UCSD-AML1 (cell line): ENCODE measurements around the gene TPBGL.

ENCODE experiments used
- DNase-seq: peaks from one replicate; lab custom pipeline; 2025; ENCODE audit not compliant: unreplicated experiment; lab: John Stamatoyannopoulos, UW

Gene TPBGL

DNA sequence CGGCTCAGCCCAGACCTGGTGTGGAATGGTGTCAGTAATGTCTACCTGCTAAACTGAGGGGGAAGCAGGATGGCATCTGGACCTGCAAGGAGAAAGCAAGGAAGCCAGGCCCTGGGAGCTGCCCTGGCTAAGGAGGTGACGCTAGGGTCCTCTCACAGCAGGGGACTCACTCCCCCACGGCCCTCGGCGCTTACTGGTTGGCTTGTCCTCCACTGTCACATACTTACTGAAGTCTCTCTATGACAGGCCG is 48.9 kb downstream of the TPBGL start:
- no peak for DNase-seq

DNA sequence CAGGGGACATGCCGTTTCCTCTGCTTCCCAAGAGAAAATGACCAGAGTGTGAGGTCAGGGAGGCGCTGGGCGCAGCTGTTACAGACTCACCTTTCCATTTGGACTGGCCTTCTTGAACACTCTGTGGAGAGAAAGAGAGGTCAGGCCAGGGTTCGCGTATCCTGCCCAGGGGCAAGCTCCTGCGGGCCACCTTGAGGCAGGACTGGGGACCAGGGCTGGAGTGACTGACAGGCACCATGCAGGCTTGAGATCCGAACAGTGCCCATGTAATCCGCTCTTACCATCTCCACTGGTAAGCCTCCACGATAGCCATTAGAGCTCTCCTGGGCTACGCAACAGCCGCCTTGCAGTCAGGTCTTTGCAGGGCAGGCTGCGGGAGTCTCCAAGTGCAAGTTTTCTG is 49.3 kb downstream of the TPBGL start:
- no peak for DNase-seq

DNA sequence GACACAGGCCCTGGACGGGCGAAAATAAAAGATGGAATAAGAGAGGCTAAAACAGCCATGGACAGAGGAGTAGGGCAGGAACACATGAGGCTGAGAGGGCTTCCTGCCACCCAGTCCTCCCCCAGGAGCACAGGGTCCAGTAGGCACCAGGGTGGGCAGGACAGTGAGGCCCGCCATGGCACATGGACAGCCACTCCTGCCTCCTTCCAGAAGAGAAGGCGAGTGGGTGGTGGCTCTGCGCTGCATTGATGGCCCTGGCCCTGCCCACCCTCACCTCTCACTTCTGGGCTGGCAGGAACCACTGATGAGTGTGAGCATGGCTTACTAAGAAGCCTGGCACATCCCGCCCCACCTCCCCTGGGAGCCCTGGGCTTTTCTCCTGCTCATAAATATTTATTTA is 51.2 kb downstream of the TPBGL start:
- DNase-seq, result no peak

DNA sequence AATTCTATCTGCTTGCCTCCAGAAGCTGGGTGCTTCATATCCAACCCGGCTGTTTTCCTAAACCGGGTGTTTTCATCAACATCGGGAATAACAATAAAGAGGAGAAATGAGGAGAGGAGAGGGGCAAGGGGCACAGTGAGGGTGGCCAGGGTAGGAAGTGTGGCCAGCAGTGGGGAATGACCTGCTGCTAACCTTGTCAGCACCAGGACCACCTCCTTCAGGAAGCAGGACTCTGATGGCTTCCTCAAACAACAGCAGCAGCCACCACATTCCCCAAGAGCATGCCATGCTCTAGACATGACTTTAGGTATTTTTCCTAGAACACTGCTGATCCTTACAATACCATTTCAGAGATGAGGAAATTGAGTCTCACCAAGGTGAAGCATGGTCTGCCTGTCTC is 52.4 kb downstream of the TPBGL start:
- DNase-seq, result no peak
